Sigmoid colon (tissue), 7 donors: ENCODE results near the gene NGFR. TPM values are rescaled to one million over a fixed set of nuclear protein-coding genes. Genes with fewer than 3 reads are reported as not detected.
"Not testable (repeated sequence)": the region's sequence is repeated elsewhere in the genome, so short reads cannot be mapped to it uniquely, and the experiment has no call there.

Source experiments
- DNase-seq: peaks from one replicate; pipeline ENCODE4 v3.0.0-alpha.2; 2019
- H3K27ac ChIP-seq, 4 donors: fragments of 200-600 bp; sonication (generic); one replicate each; pipeline ENCODE4 v1.5.1; 2016 to 2019; ENCODE audit warnings: mild to moderate bottlenecking in 1 of 4
- H3K27me3 ChIP-seq, 3 donors: fragments of 200-600 bp; sonication (generic); one replicate each; pipeline ENCODE4 v1.5.1; 2019; ENCODE audit warnings: mild to moderate bottlenecking in 1 of 3
- H3K36me3 ChIP-seq, 4 donors: fragments of 200-600 bp; sonication (generic); one replicate each; pipeline ENCODE4 v1.5.1; 2016 to 2019
- H3K4me1 ChIP-seq, 4 donors: fragments of 200-600 bp; sonication (generic); one replicate each; pipeline ENCODE4 v1.5.1; 2017 to 2019
- H3K4me3 ChIP-seq, 4 donors: fragments of 200-600 bp; sonication (generic); one replicate each; pipeline ENCODE4 v1.5.1; 2017 to 2019; ENCODE audit warnings: mild to moderate bottlenecking in 2 of 4, moderate library complexity in 1 of 4
- H3K9me3 ChIP-seq, 4 donors: fragments of 200-600 bp in 3 of 4; sonication (generic) in 3 of 4; one replicate each; pipeline versions ENCODE4 v1.5.1 to v1.6.1; 2013 to 2019
- CTCF ChIP-seq, 4 experiments: fragments of 450-650 bp in 3 of 4; fragments of 200-600 bp in 1 of 4; IDR thresholded peaks; one replicate each; pipeline ENCODE4 v1.5.1; 2016 to 2019; ENCODE audit warnings: antibody characterized with exemption in 4 of 4, mild to moderate bottlenecking in 3 of 4, moderate library complexity in 2 of 4
- EP300 ChIP-seq, 4 donors: sonication (generic); formaldehyde crosslinking; IDR thresholded peaks; one replicate each; pipeline ENCODE4 v1.6.1; 2017; ENCODE audit warnings: antibody characterized with exemption in 4 of 4
- POLR2A ChIP-seq, 2 donors: fragments of 450-650 bp; IDR thresholded peaks; one replicate each; pipeline ENCODE4 v1.6.1; 2016; ENCODE audit warnings: antibody characterized with exemption in 2 of 2, mild to moderate bottlenecking in 2 of 2, moderate library complexity in 2 of 2
- POLR2AphosphoS5 ChIP-seq, 4 donors: sonication (generic); formaldehyde crosslinking; IDR thresholded peaks; one replicate each; pipeline ENCODE4 v1.6.1; 2017; ENCODE audit warnings: antibody characterized with exemption in 4 of 4
- WGBS, 2 donors: extraction: QIAGEN DNeasy Blood & Tissue Kit; methylation state at CpG; one replicate each; pipeline ENCODE4 v1.1.7; 2013; 5-methylcytosine and 5-hydroxymethylcytosine counted together
- intact Hi-C: fragments of 100-400 bp; cut with DNase I; formaldehyde crosslinking; loops from one replicate; pipeline ENCODE4 v1.15.1; 2023
- polyA plus RNA-seq, 3 donors: library from polyadenylated mRNA; stranded (reverse); fragments of 200-250 nt; gene quantifications; one replicate each; pipeline ENCODE4 v1.2.3, GENCODE V29; 2013
- total RNA-seq, 4 donors: library from RNA; depleted of rRNA; stranded (reverse); fragments of >200 nt; gene quantifications; one replicate each; pipeline ENCODE4 v1.1.0, GENCODE V29; 2016
- donor health status: healthy with polysubstance abuse.
- donor health status: Bipolar disorder and iron deficiency.
- donor health status: healthy.

The NGFR gene
- total and polyA plus RNA-seq, 7 donors = 0.46 to 15.2 (median 6.9) TPM

GRCh38 chr17:49548051-49548505 lies 53.0 kb downstream of the NGFR start:
- 71 to 76% methylated on average over 12 of the region's 12 CpGs for WGBS, 2 donors
- no peak overlapping the region for H3K27ac ChIP-seq
- intact Hi-C loops = loop anchor here (1.0 kb wide), 1 partner anchor 52 kb away; no protein-coding TSS in a partner anchor

GRCh38 chr17:49548506-49549310 lies 53.6 kb downstream of the NGFR start:
- H3K4me3 ChIP-seq = no peak overlapping the region
- H3K4me1 ChIP-seq = peaks cover 0 to 6% (median 0%) of the 10 kb centered on the region in 4 donors
- intact Hi-C loops = loop anchor here (1.0 kb wide), 1 partner anchor 52 kb away; no protein-coding TSS in a partner anchor
- H3K27ac ChIP-seq = no peak overlapping the region
- H3K27me3 ChIP-seq = no peaks in the 10 kb centered on the region
- no peaks in the 10 kb centered on the region for H3K9me3 ChIP-seq
- 83 to 84% methylated on average over 8 of the region's 8 CpGs for WGBS, 2 donors
- H3K36me3 ChIP-seq = no peaks in the 10 kb centered on the region
- TF ChIP-seq EP300 (IDR thresholded peaks at IDR 0.05) = no peak
- peak in 3 of 4 experiments; percentile 16 to 56 (median 55) for TF ChIP-seq CTCF (IDR thresholded peaks at IDR 0.05)
- DNase-seq = no peak

More at GRCh38 chr17:49548051-49548505, 53.0 kb downstream of the NGFR start:
- Histone ChIP-seq H3K36me3 (no peaks in the 10 kb centered on the region), H3K4me1 (peaks cover 0 to 6% (median 0%) of the 10 kb centered on the region in 4 donors), H3K9me3 (no peaks in the 10 kb centered on the region), H3K27me3 (no peaks in the 10 kb centered on the region), H3K4me3 (no peak overlapping the region)
- no peak for TF ChIP-seq POLR2AphosphoS5 (IDR thresholded peaks at IDR 0.05)
- TF ChIP-seq POLR2A (IDR thresholded peaks at IDR 0.05) = no peak
- no peak for TF ChIP-seq CTCF (IDR thresholded peaks at IDR 0.05)
- no peak for TF ChIP-seq EP300 (IDR thresholded peaks at IDR 0.05)
- DNase-seq = no peak

- intact Hi-C loops = no loop called here
- no peaks in the 10 kb centered on the region for H3K36me3 ChIP-seq
- 90 to 94% methylated on average over 6 of the region's 6 CpGs for WGBS, 2 donors
- DNase-seq = no peak
- H3K9me3 ChIP-seq = no peaks in the 10 kb centered on the region
- peaks cover 0 to 6% (median 0%) of the 10 kb centered on the region in 4 donors for H3K4me1 ChIP-seq
- H3K27ac ChIP-seq = no peak overlapping the region
- TF ChIP-seq EP300 (IDR thresholded peaks at IDR 0.05) (no peak), POLR2AphosphoS5 (IDR thresholded peaks at IDR 0.05) (no peak), CTCF (IDR thresholded peaks at IDR 0.05) (no peak), POLR2A (IDR thresholded peaks at IDR 0.05) (no peak)
- no peak overlapping the region for H3K4me3 ChIP-seq
- H3K27me3 ChIP-seq = no peaks in the 10 kb centered on the region
Observed at GRCh38 chr17:49549311-49549605, 54.2 kb downstream of the NGFR start.

GRCh38 chr17:49549691-49550678 lies 54.9 kb downstream of the NGFR start:
- no peak for DNase-seq
- TF ChIP-seq POLR2AphosphoS5 (IDR thresholded peaks at IDR 0.05) (no peak), EP300 (IDR thresholded peaks at IDR 0.05) (no peak), CTCF (IDR thresholded peaks at IDR 0.05) (no peak), POLR2A (IDR thresholded peaks at IDR 0.05) (no peak)
- peaks cover 0 to 6% (median 0%) of the 10 kb centered on the region in 4 donors for H3K4me1 ChIP-seq
- intact Hi-C loops = no loop called here
- WGBS, 2 donors = 91 to 92% methylated on average over 20 of the region's 20 CpGs
- no peaks in the 10 kb centered on the region for H3K9me3 ChIP-seq
- H3K27ac ChIP-seq = no peak overlapping the region
- H3K27me3 ChIP-seq = no peaks in the 10 kb centered on the region
- H3K4me3 ChIP-seq = no peak overlapping the region
- no peaks in the 10 kb centered on the region for H3K36me3 ChIP-seq

GRCh38 chr17:49550764-49551163 lies 55.7 kb downstream of the NGFR start:
- H3K36me3 ChIP-seq, H3K4me1 ChIP-seq, H3K4me3 ChIP-seq, intact Hi-C loops, DNase-seq, H3K27me3 ChIP-seq, H3K9me3 ChIP-seq, H3K27ac ChIP-seq: not testable (repeated sequence)
- 94% methylated on average over 9 of the region's 9 CpGs for WGBS, 2 donors
